GM20000 (cell line): Measurements from ENCODE around the gene ZNG1A.
A peak's percentile ranks its signal among the peaks of the same experiment; 100 is the strongest.
"Not testable (repeated sequence)": the region's sequence is repeated elsewhere in the genome, so short reads cannot be mapped to it uniquely, and the experiment has no call there.

Experiments used
- DNase-seq: peaks from one replicate; pipeline ENCODE4 v3.0.0; 2012; ENCODE audit warnings: low spot score
- CTCF ChIP-seq: IDR thresholded peaks from 2 replicates; pipeline ENCODE4 v1.5.1; 2012; ENCODE audit warnings: mild to moderate bottlenecking, control low read depth; ENCODE audit errors: extremely low read depth, missing control alignments

The ZNG1A gene

GRCh38 chr9:217950-218349 is 39.1 kb upstream of the ZNG1A start:
- DNase-seq, result no peak
- no peak for TF ChIP-seq CTCF

GRCh38 chr9:216866-217265 is 38.0 kb upstream of the ZNG1A start:
- TF ChIP-seq CTCF, result no peak
- no peak for DNase-seq

- DNase-seq, result no peak
- TF ChIP-seq CTCF, result no peak
Measured at GRCh38 chr9:215631-216155, 36.8 kb upstream of the ZNG1A start.

- TF ChIP-seq CTCF, result peak; percentile 63
- DNase-seq, result peak; percentile 89
Measured at GRCh38 chr9:214648-215493, 36.0 kb upstream of the ZNG1A start, which contains the start of gene DOCK8. Gene DOCK8, plus strand, starts transcription at chr9:214865. Its CDS starts 112 bp downstream, at chr9:214977.

GRCh38 chr9:214351-214647 is 35.4 kb upstream of the ZNG1A start:
- no peak for TF ChIP-seq CTCF
- DNase-seq, result no peak

- DNase-seq, result not testable (repeated sequence)
Measured at GRCh38 chr9:213901-214300, 35.0 kb upstream of the ZNG1A start.

GRCh38 chr9:212297-212696 is 33.4 kb upstream of the ZNG1A start:
- TF ChIP-seq CTCF, result no peak
- no peak for DNase-seq

- DNase-seq, result no peak
- no peak for TF ChIP-seq CTCF
Measured at GRCh38 chr9:211557-211956, 32.7 kb upstream of the ZNG1A start.
